A549 (cell line): ENCODE data around the gene SLC13A5. TPM values are rescaled to one million over a fixed set of nuclear protein-coding genes. Genes with fewer than 3 reads are reported as not detected.
A peak's percentile ranks its signal among the peaks of the same experiment; 100 is the strongest.

ENCODE experiments used
- ATAC-seq, 2 experiments: fragments of 200-7000 bp in 1 of 2; fragments of >200 bp in 1 of 2; cut with Nextera tagmentation in 1 of 2; cut with Tn5 transposase in 1 of 2; 3 replicates each; pipeline versions ENCODE4 v1.8.0 to v1.9.1; 2018 to 2020; ENCODE audit warnings: mild to moderate bottlenecking in 1 of 2, moderate library complexity in 1 of 2
- CTCF ChIA-PET: fragments of 300-600 bp; sonication (Branson Sonifier 250); formaldehyde crosslinking; extraction: SDS; loops from one replicate; lab custom pipeline; 2021; ENCODE audit warnings: antibody characterized with exemption, inconsistent platforms; lab: Yijun Ruan, JAX
- POLR2A ChIA-PET: fragments of 350-600 bp; formaldehyde crosslinking; extraction: SDS; loops from one replicate; lab custom pipeline; 2021; ENCODE audit warnings: antibody characterized with exemption, inconsistent platforms; lab: Yijun Ruan, JAX
- DNase-seq, 2 experiments: peaks; one replicate each; pipeline versions ENCODE4 v3.0.0 to v3.0.0-alpha.2; 2011 to 2016; ENCODE audit warnings: low read depth in 1 of 2, low spot score in 1 of 2
- FAIRE-seq: peaks from 2 replicates; lab custom pipeline; 2011; peaks lifted over from hg19 to GRCh38; lab: Jason Lieb, UNC
- H3K27ac ChIP-seq, 2 experiments: fragments of >200 bp; sonication (Bioruptor Twin); formaldehyde crosslinking; 3 replicates each; pipeline ENCODE4 v1.5.1; 2016 to 2017
- H3K4me1 ChIP-seq: fragments of >200 bp; sonication (Bioruptor Twin); formaldehyde crosslinking; 3 replicates; pipeline ENCODE4 v1.6.1; 2016
- H3K4me2 ChIP-seq: fragments of >200 bp; sonication (Bioruptor Twin); formaldehyde crosslinking; 3 replicates; pipeline ENCODE4 v1.6.1; 2016
- H3K4me3 ChIP-seq: fragments of >200 bp; sonication (Bioruptor Twin); formaldehyde crosslinking; 3 replicates; pipeline ENCODE4 v1.5.1; 2016
- H3K9me3 ChIP-seq: fragments of >200 bp; sonication (Bioruptor Twin); formaldehyde crosslinking; 3 replicates; pipeline ENCODE4 v1.6.1; 2016
- CBX2 ChIP-seq: fragments of 200-600 bp; sonication (generic); IDR thresholded peaks from 2 replicates; pipeline ENCODE4 v1.6.1; 2016; ENCODE audit warnings: low read depth, mild to moderate bottlenecking, borderline replicate concordance
- EHF ChIP-seq: fragments of 250-450 bp; sonication (Bioruptor Pico); IDR thresholded peaks from 2 replicates; pipeline ENCODE4 v1.5.0; 2020; ENCODE audit warnings: mild to moderate bottlenecking
- ESRRA ChIP-seq: fragments of 150-350 bp; IDR thresholded peaks from 2 replicates; pipeline ENCODE4 v1.6.1; 2014; ENCODE audit warnings: mild to moderate bottlenecking, low read length, borderline replicate concordance
- JUN ChIP-seq, 2 experiments: fragments of >200 bp; sonication (Bioruptor Twin); formaldehyde crosslinking; IDR thresholded peaks; 2 replicates in 1 of 2; 3 replicates in 1 of 2; pipeline ENCODE4 v1.6.1; 2016 to 2017
- KDM1A ChIP-seq: fragments of 200-600 bp; sonication (generic); IDR thresholded peaks from 2 replicates; pipeline ENCODE4 v1.6.1; 2016; ENCODE audit warnings: low read depth, mild to moderate bottlenecking
- KDM5A ChIP-seq: fragments of 200-600 bp; sonication (generic); IDR thresholded peaks from 2 replicates; pipeline ENCODE4 v1.6.1; 2016; ENCODE audit warnings: antibody characterized with exemption, mild to moderate bottlenecking
- MAZ ChIP-seq: fragments of 150-350 bp; IDR thresholded peaks from 2 replicates; pipeline ENCODE4 v1.6.1; 2014; ENCODE audit warnings: antibody characterized with exemption, low read depth, low read length, borderline replicate concordance
- NFE2L2 ChIP-seq: fragments of 150-350 bp; conservative IDR thresholded peaks from 2 replicates; pipeline ENCODE4 v1.6.1; 2014; ENCODE audit warnings: low read length
- NPAS2 ChIP-seq: fragments of 250-450 bp; sonication (Bioruptor Pico); IDR thresholded peaks from 2 replicates; pipeline ENCODE4 v1.8.0; 2022; ENCODE audit warnings: mild to moderate bottlenecking, moderate library complexity, borderline replicate concordance
- POLR2A ChIP-seq: IDR thresholded peaks from 2 replicates; pipeline ENCODE4 v1.6.1; 2012; ENCODE audit warnings: mild to moderate bottlenecking, low read length
- RAD21 ChIP-seq, 2 experiments: fragments of >200 bp in 1 of 2; sonication (Bioruptor Twin) in 1 of 2; formaldehyde crosslinking in 1 of 2; IDR thresholded peaks in 1 of 2; conservative IDR thresholded peaks in 1 of 2; 2 replicates in 1 of 2; 3 replicates in 1 of 2; pipeline ENCODE4 v1.6.1; 2012 to 2018; ENCODE audit warnings: inconsistent platforms in 1 of 2
- RCOR1 ChIP-seq: fragments of 150-350 bp; IDR thresholded peaks from 2 replicates; pipeline ENCODE4 v1.6.1; 2014; ENCODE audit warnings: antibody characterized with exemption, low read length, low read depth
- RFX5 ChIP-seq: fragments of 450-650 bp; IDR thresholded peaks from 2 replicates; pipeline ENCODE4 v1.7.1; 2014; ENCODE audit warnings: antibody characterized with exemption, mild to moderate bottlenecking, moderate library complexity
- TP53 ChIP-seq: fragments of 250-450 bp; sonication (Bioruptor Pico); IDR thresholded peaks from 2 replicates; pipeline ENCODE4 v1.5.0; 2021; ENCODE audit warnings: mild to moderate bottlenecking, moderate library complexity
- ZC3H11A ChIP-seq: fragments of 450-650 bp; IDR thresholded peaks from 2 replicates; pipeline ENCODE4 v1.6.1; 2014; ENCODE audit warnings: antibody characterized with exemption, mild to moderate bottlenecking
- WGBS: methylation state at CpG from one replicate; pipeline ENCODE4 v1.1.6; 2017; ENCODE audit errors: missing lambda C conversion rate; 5-methylcytosine and 5-hydroxymethylcytosine counted together
- polyA plus RNA-seq, 4 experiments: library from polyadenylated mRNA; depleted of rRNA in 3 of 4; stranded (reverse); fragments of >200 nt; fragmentation: RNase III in 1 of 4; extraction: RNeasy Plus Mini Kit Qiagen cat#74134 plus additional on column Dnase treatment in 1 of 4; gene quantifications; 2 replicates in 3 of 4; 3 replicates in 1 of 4; pipeline ENCODE4 v1.2.3, GENCODE V29; 2011 to 2017
- TF ChIP-seq, protein P1 (sequence below): fragments of 200-600 bp; sonication (generic); IDR thresholded peaks from 2 replicates; pipeline ENCODE4 v1.6.1; 2016; ENCODE audit warnings: antibody characterized with exemption, mild to moderate bottlenecking, moderate library complexity
- TF ChIP-seq, protein P2 (sequence below): fragments of 250-450 bp; sonication (Bioruptor Pico); IDR thresholded peaks from 2 replicates; pipeline ENCODE4 v1.5.0; 2021; ENCODE audit warnings: mild to moderate bottlenecking, moderate library complexity, borderline replicate concordance
- TF ChIP-seq, protein P3 (sequence below): IDR thresholded peaks from 2 replicates; pipeline ENCODE4 v1.6.1; 2012

SLC13A5 gene
- polyA plus RNA-seq, 2 of the 4 experiments (the other 2 are of a cell fraction): 0.15 to 0.26 TPM

DNA sequence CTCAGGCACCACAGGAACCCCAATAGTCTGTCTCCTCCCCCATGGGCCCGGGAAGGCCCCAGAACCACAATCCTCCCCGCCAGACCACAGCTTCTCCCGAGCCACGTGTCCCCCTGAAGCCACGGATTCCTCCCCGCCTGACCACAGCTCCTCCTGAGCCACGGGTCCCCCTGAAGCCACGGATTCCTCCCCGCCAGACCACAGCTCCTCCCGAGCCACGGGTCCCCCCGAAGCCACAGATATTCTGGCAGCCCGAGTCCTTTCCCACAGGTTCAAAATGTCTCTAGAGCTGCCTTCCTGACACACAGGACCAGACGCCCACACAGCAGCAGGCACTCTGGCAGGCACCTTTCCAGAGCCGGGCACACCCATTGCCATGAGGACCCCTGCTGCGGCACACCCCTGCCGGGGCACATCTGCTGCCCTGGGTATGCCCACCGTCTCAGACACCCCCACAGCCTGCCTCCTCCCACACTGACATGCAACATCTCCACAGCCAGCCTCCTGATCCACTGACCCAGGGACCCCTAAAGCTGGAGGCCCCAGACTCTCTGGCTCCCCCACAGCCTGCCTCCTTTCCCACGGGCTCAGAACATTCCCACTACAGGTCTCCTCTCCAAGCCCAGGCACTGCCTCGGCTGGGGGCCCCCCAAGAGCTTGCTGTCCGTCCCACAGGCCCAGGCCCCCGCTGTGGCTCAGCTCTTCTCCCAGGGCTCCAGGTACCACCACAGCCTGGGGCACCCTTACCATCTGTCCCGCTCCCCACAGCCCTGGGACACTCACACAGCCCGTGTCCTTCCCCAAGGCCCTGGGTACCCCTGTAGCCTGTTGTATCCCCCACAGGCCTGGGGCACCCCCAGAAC, 74.9 kb downstream of the SLC13A5 start:
- ChIA-PET POLR2A (no interaction called here), CTCF (interaction anchor here (0.8 to 4.2 kb wide), 7 partner anchors 9 to 383 kb away, joined by 3 to 24 read pairs (median 5); no protein-coding TSS in a partner anchor)
- no peaks in the 10 kb centered on the region for H3K9me3 ChIP-seq
- 87% methylated on average over 23 of the region's 24 CpGs for WGBS
- no peak overlapping the region for H3K4me3 ChIP-seq
- peak overlapping the region; percentile 87 for H3K4me2 ChIP-seq
- FAIRE-seq (no peak), ATAC-seq (no peak), DNase-seq (no peak)
- peak overlapping the region; percentile 94 to 97; a peak in 4 of 6 replicates for H3K27ac ChIP-seq
- TF ChIP-seq NPAS2 (no peak), EHF (CRISPR knock-in tag) (no peak), NFE2L2 (no peak), KDM1A (no peak), TP53 (CRISPR knock-in tag) (no peak), JUN (IDR thresholded peaks at IDR 0.05) (no peak), RCOR1 (no peak)
- TF ChIP-seq, protein P1, sequence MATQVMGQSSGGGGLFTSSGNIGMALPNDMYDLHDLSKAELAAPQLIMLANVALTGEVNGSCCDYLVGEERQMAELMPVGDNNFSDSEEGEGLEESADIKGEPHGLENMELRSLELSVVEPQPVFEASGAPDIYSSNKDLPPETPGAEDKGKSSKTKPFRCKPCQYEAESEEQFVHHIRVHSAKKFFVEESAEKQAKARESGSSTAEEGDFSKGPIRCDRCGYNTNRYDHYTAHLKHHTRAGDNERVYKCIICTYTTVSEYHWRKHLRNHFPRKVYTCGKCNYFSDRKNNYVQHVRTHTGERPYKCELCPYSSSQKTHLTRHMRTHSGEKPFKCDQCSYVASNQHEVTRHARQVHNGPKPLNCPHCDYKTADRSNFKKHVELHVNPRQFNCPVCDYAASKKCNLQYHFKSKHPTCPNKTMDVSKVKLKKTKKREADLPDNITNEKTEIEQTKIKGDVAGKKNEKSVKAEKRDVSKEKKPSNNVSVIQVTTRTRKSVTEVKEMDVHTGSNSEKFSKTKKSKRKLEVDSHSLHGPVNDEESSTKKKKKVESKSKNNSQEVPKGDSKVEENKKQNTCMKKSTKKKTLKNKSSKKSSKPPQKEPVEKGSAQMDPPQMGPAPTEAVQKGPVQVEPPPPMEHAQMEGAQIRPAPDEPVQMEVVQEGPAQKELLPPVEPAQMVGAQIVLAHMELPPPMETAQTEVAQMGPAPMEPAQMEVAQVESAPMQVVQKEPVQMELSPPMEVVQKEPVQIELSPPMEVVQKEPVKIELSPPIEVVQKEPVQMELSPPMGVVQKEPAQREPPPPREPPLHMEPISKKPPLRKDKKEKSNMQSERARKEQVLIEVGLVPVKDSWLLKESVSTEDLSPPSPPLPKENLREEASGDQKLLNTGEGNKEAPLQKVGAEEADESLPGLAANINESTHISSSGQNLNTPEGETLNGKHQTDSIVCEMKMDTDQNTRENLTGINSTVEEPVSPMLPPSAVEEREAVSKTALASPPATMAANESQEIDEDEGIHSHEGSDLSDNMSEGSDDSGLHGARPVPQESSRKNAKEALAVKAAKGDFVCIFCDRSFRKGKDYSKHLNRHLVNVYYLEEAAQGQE: no peak
- TF ChIP-seq, protein P2, sequence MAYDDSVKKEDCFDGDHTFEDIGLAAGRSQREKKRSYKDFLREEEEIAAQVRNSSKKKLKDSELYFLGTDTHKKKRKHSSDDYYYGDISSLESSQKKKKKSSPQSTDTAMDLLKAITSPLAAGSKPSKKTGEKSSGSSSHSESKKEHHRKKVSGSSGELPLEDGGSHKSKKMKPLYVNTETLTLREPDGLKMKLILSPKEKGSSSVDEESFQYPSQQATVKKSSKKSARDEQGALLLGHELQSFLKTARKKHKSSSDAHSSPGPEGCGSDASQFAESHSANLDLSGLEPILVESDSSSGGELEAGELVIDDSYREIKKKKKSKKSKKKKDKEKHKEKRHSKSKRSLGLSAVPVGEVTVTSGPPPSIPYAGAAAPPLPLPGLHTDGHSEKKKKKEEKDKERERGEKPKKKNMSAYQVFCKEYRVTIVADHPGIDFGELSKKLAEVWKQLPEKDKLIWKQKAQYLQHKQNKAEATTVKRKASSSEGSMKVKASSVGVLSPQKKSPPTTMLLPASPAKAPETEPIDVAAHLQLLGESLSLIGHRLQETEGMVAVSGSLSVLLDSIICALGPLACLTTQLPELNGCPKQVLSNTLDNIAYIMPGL: no peak
- TF ChIP-seq, protein P3, sequence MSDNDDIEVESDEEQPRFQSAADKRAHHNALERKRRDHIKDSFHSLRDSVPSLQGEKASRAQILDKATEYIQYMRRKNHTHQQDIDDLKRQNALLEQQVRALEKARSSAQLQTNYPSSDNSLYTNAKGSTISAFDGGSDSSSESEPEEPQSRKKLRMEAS: no peak
- H3K4me1 ChIP-seq: peaks cover 22% of the 10 kb centered on the region

DNA sequence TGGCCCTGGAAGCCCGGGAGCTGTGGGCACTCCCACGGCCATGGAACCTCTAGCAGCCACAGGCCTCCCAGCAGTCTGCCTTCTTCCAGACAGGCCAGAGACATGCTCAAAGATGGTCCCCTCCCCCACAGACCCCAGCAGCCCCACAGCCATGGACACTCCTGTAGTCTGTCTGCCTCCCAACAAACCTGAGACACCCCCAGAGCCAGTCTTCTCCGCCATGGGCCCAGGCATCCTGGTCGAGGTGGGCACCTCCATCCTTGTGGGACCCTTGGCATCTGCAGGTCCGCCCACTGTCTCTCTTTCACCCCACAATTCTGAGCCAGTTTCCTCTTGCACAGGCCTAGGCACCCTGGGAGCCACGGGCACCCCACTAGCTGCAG, 75.7 kb downstream of the SLC13A5 start:
- no peak overlapping the region for H3K4me3 ChIP-seq
- ChIA-PET CTCF (interaction anchor here (1.0 to 4.2 kb wide), 4 partner anchors 9 to 164 kb away, joined by 4 to 24 read pairs (median 4); no protein-coding TSS in a partner anchor), POLR2A (no interaction called here)
- H3K27ac ChIP-seq: no peak overlapping the region
- no peak overlapping the region for H3K4me2 ChIP-seq
- ATAC-seq (no peak), DNase-seq (no peak), FAIRE-seq (no peak)
- WGBS: 92% methylated on average over 6 of the region's 6 CpGs
- H3K9me3 ChIP-seq: no peaks in the 10 kb centered on the region
- H3K4me1 ChIP-seq: peaks cover 18% of the 10 kb centered on the region
- TF ChIP-seq, protein P1: no peak
- TF ChIP-seq RFX5 (no peak), MAZ (no peak), POLR2A (no peak), ZC3H11A (no peak), ESRRA (no peak), KDM5A (no peak), RAD21 (conservative IDR thresholded peaks at IDR 0.05 in 1 of 2, IDR thresholded peaks at IDR 0.05 in 1 of 2) (no peak), CBX2 (no peak)
- TF ChIP-seq, all 56 proteins: peak for 0
